ENCODE data around the gene TBXAS1. TPM values are rescaled to one million over a fixed set of nuclear protein-coding genes. Genes with fewer than 3 reads are reported as not detected.

Gene TBXAS1
- total RNA-seq, 1 experiment from 2014 or later: 2.3 TPM

DNA sequence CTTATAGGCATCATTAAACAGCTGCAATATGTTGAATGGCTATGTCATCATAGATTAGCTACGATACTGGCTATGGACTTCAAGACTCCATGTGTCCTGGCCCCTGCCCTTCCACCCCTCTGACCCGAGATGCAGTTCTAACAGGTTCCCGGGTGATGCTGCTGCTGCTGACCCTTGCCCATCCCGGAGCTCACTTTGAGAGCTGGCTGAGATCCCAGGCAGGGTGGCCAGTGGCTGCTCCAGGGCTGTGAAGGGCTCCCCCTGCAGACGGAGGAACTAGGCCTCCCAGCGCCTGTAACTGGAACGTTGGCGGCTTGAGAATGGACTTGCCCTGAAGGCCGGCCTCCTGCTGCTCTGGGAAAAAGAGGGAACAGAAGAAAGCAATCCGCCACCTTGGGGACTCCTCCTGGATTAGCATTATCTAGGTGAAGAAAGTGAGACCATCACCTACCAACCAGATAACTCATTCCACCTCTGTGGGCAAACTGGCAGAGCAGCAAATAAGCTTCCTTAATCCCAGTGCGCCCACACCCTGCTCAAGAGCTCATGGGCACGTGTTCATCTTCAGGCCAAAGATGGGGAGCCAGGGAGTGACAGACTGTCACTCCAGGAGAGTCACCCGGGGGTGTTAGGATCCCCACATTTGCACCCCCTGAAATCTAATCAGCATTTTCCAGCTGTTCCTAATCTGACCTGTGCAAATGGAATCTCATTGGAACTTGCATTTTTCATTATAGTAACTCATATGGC is 176.9 kb downstream of the TBXAS1 start:
- ChIA-PET POLR2A (interaction anchor here (0.6 to 1.3 kb wide), 4 partner anchors 237 to 377 kb away, joined by 3 to 10 read pairs (median 4); no protein-coding TSS in a partner anchor), CTCF (interaction anchor here (0.6 to 6.7 kb wide), 42 partner anchors 11 to 540 kb away, joined by 3 to 72 read pairs (median 5); partner anchors contain the start of genes HIPK2, KDM7A and PARP12)
- Mint-ChIP-seq H3K4me3 (no peak overlapping the region), H3K27me3 (ENCODE audit: low read depth) (no peaks in the 10 kb centered on the region), H3K36me3 (no peaks in the 10 kb centered on the region), H3K9me3 (no peaks in the 10 kb centered on the region), H3K27ac (no peak overlapping the region), H3K4me1 (peaks cover 23% of the 10 kb centered on the region)
- TF ChIP-seq NR2C2 (CRISPR knock-in tag; IDR thresholded peaks at IDR 0.05) (no peak), ZNF423 (CRISPR knock-in tag; IDR thresholded peaks at IDR 0.05) (peak; percentile 15; the same call in 1 of the 2 replicates), MYBL2 (CRISPR knock-in tag; IDR thresholded peaks at IDR 0.05) (no peak)
- peak; percentile 83 for ATAC-seq
- DNase-seq (ENCODE audit: low spot score): peak; percentile 83

DNA sequence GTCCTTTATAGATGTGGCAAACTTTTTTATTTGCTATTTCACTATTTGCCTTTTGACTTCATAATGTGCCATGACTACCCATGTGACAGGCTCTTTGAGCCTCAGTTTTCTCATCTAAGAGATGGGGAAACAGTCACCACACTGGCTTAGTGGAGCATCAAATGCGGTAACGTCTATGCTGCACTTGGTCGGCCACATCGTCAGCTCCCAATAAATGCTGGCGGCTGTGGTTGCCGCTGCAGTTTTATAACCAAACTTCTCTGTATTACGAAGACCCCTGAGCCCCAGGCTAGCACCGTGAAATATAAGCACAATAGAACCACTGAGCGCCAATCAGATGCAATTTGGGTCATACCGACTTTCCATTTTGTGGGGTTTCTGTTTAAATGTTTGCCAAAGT is 177.5 kb downstream of the TBXAS1 start:
- H3K9me3 Mint-ChIP-seq: no peaks in the 10 kb centered on the region
- H3K4me1 Mint-ChIP-seq: peaks cover 26% of the 10 kb centered on the region
- no peaks in the 10 kb centered on the region; the same call in 1 of the 2 replicates for H3K27me3 Mint-ChIP-seq (ENCODE audit: low read depth)
- ChIA-PET POLR2A (interaction anchor here (1.3 kb wide), 1 partner anchor 377 kb away, joined by 3 read pairs; no protein-coding TSS in a partner anchor), CTCF (interaction anchor here (1.0 to 6.7 kb wide), 22 partner anchors 10 to 499 kb away, joined by 3 to 72 read pairs (median 6); partner anchors contain the start of gene PARP12)
- H3K4me3 Mint-ChIP-seq: no peak overlapping the region
- no peak overlapping the region for H3K27ac Mint-ChIP-seq
- ATAC-seq (no peak), DNase-seq (ENCODE audit: low spot score) (no peak)
- H3K36me3 Mint-ChIP-seq: no peaks in the 10 kb centered on the region
- TF ChIP-seq, protein P1, sequence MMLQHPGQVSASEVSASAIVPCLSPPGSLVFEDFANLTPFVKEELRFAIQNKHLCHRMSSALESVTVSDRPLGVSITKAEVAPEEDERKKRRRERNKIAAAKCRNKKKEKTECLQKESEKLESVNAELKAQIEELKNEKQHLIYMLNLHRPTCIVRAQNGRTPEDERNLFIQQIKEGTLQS (CRISPR knock-in tag; conservative IDR thresholded peaks at IDR 0.05): no peak
- TF ChIP-seq, protein P2, sequence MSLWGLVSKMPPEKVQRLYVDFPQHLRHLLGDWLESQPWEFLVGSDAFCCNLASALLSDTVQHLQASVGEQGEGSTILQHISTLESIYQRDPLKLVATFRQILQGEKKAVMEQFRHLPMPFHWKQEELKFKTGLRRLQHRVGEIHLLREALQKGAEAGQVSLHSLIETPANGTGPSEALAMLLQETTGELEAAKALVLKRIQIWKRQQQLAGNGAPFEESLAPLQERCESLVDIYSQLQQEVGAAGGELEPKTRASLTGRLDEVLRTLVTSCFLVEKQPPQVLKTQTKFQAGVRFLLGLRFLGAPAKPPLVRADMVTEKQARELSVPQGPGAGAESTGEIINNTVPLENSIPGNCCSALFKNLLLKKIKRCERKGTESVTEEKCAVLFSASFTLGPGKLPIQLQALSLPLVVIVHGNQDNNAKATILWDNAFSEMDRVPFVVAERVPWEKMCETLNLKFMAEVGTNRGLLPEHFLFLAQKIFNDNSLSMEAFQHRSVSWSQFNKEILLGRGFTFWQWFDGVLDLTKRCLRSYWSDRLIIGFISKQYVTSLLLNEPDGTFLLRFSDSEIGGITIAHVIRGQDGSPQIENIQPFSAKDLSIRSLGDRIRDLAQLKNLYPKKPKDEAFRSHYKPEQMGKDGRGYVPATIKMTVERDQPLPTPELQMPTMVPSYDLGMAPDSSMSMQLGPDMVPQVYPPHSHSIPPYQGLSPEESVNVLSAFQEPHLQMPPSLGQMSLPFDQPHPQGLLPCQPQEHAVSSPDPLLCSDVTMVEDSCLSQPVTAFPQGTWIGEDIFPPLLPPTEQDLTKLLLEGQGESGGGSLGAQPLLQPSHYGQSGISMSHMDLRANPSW (CRISPR knock-in tag; conservative IDR thresholded peaks at IDR 0.05; ENCODE audit: low read depth): no peak
- TF ChIP-seq IRF2 (CRISPR knock-in tag; IDR thresholded peaks at IDR 0.05; ENCODE audit: borderline replicate concordance, low read depth) (no peak), USF1 (CRISPR knock-in tag; IDR thresholded peaks at IDR 0.05) (no peak), MXD4 (CRISPR knock-in tag; IDR thresholded peaks at IDR 0.05; ENCODE audit: borderline replicate concordance) (no peak), HMGA2 (CRISPR knock-in tag; IDR thresholded peaks at IDR 0.05) (no peak), KAT7 (CRISPR knock-in tag; IDR thresholded peaks at IDR 0.05; ENCODE audit: borderline replicate concordance) (no peak), ARID4B (CRISPR knock-in tag; IDR thresholded peaks at IDR 0.05; ENCODE audit: borderline replicate concordance) (no peak), CREM (CRISPR knock-in tag; IDR thresholded peaks at IDR 0.05) (no peak), ZNF263 (CRISPR knock-in tag; IDR thresholded peaks at IDR 0.05; ENCODE audit: low read depth) (no peak), ZNF219 (CRISPR knock-in tag; IDR thresholded peaks at IDR 0.05; ENCODE audit: borderline replicate concordance) (no peak), FOXP1 (CRISPR knock-in tag; IDR thresholded peaks at IDR 0.05; ENCODE audit: borderline replicate concordance) (no peak), MYBL2 (CRISPR knock-in tag; IDR thresholded peaks at IDR 0.05) (no peak), ZNF532 (CRISPR knock-in tag; IDR thresholded peaks at IDR 0.05; ENCODE audit: borderline replicate concordance) (no peak), JUN (CRISPR knock-in tag; IDR thresholded peaks at IDR 0.05) (no peak)
- TF ChIP-seq, protein P3, sequence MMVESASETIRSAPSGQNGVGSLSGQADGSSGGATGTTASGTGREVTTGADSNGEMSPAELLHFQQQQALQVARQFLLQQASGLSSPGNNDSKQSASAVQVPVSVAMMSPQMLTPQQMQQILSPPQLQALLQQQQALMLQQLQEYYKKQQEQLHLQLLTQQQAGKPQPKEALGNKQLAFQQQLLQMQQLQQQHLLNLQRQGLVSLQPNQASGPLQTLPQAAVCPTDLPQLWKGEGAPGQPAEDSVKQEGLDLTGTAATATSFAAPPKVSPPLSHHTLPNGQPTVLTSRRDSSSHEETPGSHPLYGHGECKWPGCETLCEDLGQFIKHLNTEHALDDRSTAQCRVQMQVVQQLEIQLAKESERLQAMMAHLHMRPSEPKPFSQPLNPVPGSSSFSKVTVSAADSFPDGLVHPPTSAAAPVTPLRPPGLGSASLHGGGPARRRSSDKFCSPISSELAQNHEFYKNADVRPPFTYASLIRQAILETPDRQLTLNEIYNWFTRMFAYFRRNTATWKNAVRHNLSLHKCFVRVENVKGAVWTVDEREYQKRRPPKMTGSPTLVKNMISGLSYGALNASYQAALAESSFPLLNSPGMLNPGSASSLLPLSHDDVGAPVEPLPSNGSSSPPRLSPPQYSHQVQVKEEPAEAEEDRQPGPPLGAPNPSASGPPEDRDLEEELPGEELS (CRISPR knock-in tag; IDR thresholded peaks at IDR 0.05): no peak

All from WTC11 (cell line).